Endothelial cell of hepatic sinusoid (primary cell): Measurements from ENCODE around the gene HJURP.

ENCODE experiments used
- in situ Hi-C: cut with HindIII; loops from 2 replicates; pipeline ENCODE4 v1.10.0; 2017; ENCODE audit warnings: low sequenced_read_pairs

The HJURP gene

GRCh38 chr2:233849607-233850271, 4.6 kb downstream of the HJURP start:
- in situ Hi-C loops, result no loop called here

- in situ Hi-C loops, result no loop called here
Measured at GRCh38 chr2:233848276-233848675, 6.1 kb downstream of the HJURP start.

GRCh38 chr2:233847248-233847898, 7.0 kb downstream of the HJURP start:
- in situ Hi-C loops, result no loop called here

GRCh38 chr2:233846387-233847247, 7.7 kb downstream of the HJURP start:
- in situ Hi-C loops, result no loop called here

GRCh38 chr2:233845301-233846060, 8.9 kb downstream of the HJURP start:
- in situ Hi-C loops, result no loop called here

- in situ Hi-C loops, result loop anchor here (5.0 kb wide), 1 partner anchor 73 kb away; no protein-coding TSS in a partner anchor
Measured at GRCh38 chr2:233844836-233845235, 9.5 kb downstream of the HJURP start.

- in situ Hi-C loops, result loop anchor here (5.0 kb wide), 1 partner anchor 72 kb away; no protein-coding TSS in a partner anchor
Measured at GRCh38 chr2:233844064-233844807, 10.1 kb downstream of the HJURP start.

GRCh38 chr2:233841183-233841582, 13.2 kb downstream of the HJURP start:
- in situ Hi-C loops, result loop anchor here (5.0 kb wide), 1 partner anchor 69 kb away; no protein-coding TSS in a partner anchor

GRCh38 chr2:233840520-233840919, 13.8 kb downstream of the HJURP start:
- in situ Hi-C loops, result loop anchor here (5.0 kb wide), 1 partner anchor 68 kb away; no protein-coding TSS in a partner anchor

- in situ Hi-C loops, result no loop called here
Measured at GRCh38 chr2:233839447-233839820, 14.9 kb downstream of the HJURP start.

GRCh38 chr2:233838726-233839446, 15.4 kb downstream of the HJURP start:
- in situ Hi-C loops, result no loop called here

GRCh38 chr2:233838251-233838650, 16.1 kb downstream of the HJURP start:
- in situ Hi-C loops, result no loop called here

GRCh38 chr2:233837694-233838229, 16.6 kb downstream of the HJURP start:
- in situ Hi-C loops, result no loop called here

GRCh38 chr2:233836359-233836758, 18.0 kb downstream of the HJURP start:
- in situ Hi-C loops, result no loop called here

GRCh38 chr2:233835230-233836186, 18.8 kb downstream of the HJURP start:
- in situ Hi-C loops, result no loop called here

GRCh38 chr2:233833345-233833744, 21.0 kb downstream of the HJURP start:
- in situ Hi-C loops, result no loop called here

GRCh38 chr2:233832869-233833311, 21.4 kb downstream of the HJURP start:
- in situ Hi-C loops, result no loop called here

- in situ Hi-C loops, result no loop called here
Measured at GRCh38 chr2:233832414-233832813, 21.9 kb downstream of the HJURP start.
